OCI-M2 (cell line): ENCODE measurements around the gene MSI2.

Source experiments
- DNase-seq: peaks from one replicate; lab custom pipeline; 2025; ENCODE audit not compliant: unreplicated experiment; lab: John Stamatoyannopoulos, UW

The MSI2 gene

GRCh38 chr17:57670769-57671569 lies 414.6 kb downstream of the MSI2 start:
- DNase-seq: no peak

- DNase-seq: no peak
These were observed 415.6 kb downstream of the MSI2 start for GRCh38 chr17:57671667-57672632.

GRCh38 chr17:57672971-57673370 lies 416.6 kb downstream of the MSI2 start:
- DNase-seq: no peak

- DNase-seq: no peak
These were observed 418.6 kb downstream of the MSI2 start for GRCh38 chr17:57674894-57675293.

GRCh38 chr17:57675427-57676387 lies 419.4 kb downstream of the MSI2 start:
- no peak for DNase-seq

- DNase-seq: no peak
These were observed 420.2 kb downstream of the MSI2 start for GRCh38 chr17:57676543-57676942.

GRCh38 chr17:57677301-57677700 lies 421.0 kb downstream of the MSI2 start:
- DNase-seq: no peak

GRCh38 chr17:57677858-57678257 lies 421.5 kb downstream of the MSI2 start:
- DNase-seq: no peak

GRCh38 chr17:57678393-57678792 lies 422.1 kb downstream of the MSI2 start:
- DNase-seq: no peak

GRCh38 chr17:57679356-57679755 lies 423.0 kb downstream of the MSI2 start:
- DNase-seq: no peak

GRCh38 chr17:57679906-57680695 lies 423.8 kb downstream of the MSI2 start:
- no peak for DNase-seq

GRCh38 chr17:57682701-57683100 lies 426.4 kb downstream of the MSI2 start:
- no peak for DNase-seq

GRCh38 chr17:57684711-57685498 lies 428.6 kb downstream of the MSI2 start:
- DNase-seq: no peak

- DNase-seq: no peak
These were observed 429.3 kb downstream of the MSI2 start for GRCh38 chr17:57685499-57686132.

GRCh38 chr17:57687642-57688041 lies 431.3 kb downstream of the MSI2 start:
- DNase-seq: no peak

- DNase-seq: no peak
These were observed 432.9 kb downstream of the MSI2 start for GRCh38 chr17:57689254-57689653.

GRCh38 chr17:57691939-57692338 lies 435.6 kb downstream of the MSI2 start:
- no peak for DNase-seq

GRCh38 chr17:57692770-57693169 lies 436.4 kb downstream of the MSI2 start:
- no peak for DNase-seq

GRCh38 chr17:57694051-57694450 lies 437.7 kb downstream of the MSI2 start:
- no peak for DNase-seq
